Activated CD4-positive, CD25-positive, alpha-beta regulatory T cell treated with anti-CD3 and anti-CD28 coated beads, Interleukin-2, amount 50 U/mL, for 24 hours (primary cell): ENCODE data around the gene GOLGA6L22.
"Not testable (repeated sequence)": the region's sequence is repeated elsewhere in the genome, so short reads cannot be mapped to it uniquely, and the experiment has no call there.

Experiments used
- ATAC-seq, 2 donors: fragments of 150-1000 bp; cut with Tn5 transposase; one replicate each; pipeline ENCODE4 v1.10.0; 2021; ENCODE audit warnings: mild to moderate bottlenecking in 1 of 2, moderate library complexity in 1 of 2

Gene GOLGA6L22

DNA sequence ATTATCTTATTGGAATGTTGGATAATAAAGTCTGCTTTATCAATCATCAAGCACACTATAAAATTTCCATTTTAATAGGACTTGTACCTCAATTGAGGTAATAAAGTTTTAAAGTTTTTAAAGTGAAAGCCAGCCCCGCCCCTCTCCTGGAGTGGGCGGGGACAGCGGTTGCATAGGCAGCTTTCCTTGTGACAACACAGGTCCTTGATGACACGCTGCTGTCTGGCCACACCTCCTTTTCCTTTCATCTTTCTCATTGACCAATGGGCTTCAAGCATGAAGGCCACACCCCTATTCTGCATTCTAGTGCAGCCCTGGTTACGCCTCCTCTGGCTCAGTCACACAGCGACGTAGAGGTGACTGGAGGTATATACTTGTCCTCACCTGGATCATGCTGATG, at the start of gene GOLGA6L22:
GOLGA6L22 (plus strand) TSS at position 301 of the 400 bp plus-strand sequence; CDS start at position 392, 91 bp downstream.
- not testable (repeated sequence) for ATAC-seq

GRCh38 chr15:22417288-22417687, 41.4 kb upstream of the GOLGA6L22 start:
- not testable (repeated sequence) for ATAC-seq

- ATAC-seq, result not testable (repeated sequence)
Observed at GRCh38 chr15:22417795-22418194, 40.9 kb upstream of the GOLGA6L22 start.

- not testable (repeated sequence) for ATAC-seq
Observed at GRCh38 chr15:22418212-22418611, 40.5 kb upstream of the GOLGA6L22 start.

DNA sequence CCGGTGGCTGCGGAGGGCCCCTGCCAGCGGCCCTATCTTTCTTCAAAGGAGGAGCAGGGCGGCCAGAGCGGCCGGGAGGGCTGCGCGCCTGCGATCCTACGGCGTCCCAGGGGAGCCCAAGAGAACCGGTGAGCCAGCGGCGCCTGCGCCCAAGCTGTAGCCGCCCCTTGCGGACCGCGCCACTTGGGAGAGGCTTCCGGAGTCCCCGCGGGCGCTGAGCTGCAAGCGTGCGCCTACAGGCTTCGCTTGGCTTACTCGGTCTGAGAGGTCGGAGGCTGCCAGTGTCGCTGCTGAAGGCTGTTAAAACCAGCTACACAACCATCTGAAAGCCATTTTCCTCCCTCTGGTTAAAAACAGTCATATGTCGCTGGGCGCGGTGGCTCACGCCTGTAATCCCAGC, 40.0 kb upstream of the GOLGA6L22 start:
- not testable (repeated sequence) for ATAC-seq

DNA sequence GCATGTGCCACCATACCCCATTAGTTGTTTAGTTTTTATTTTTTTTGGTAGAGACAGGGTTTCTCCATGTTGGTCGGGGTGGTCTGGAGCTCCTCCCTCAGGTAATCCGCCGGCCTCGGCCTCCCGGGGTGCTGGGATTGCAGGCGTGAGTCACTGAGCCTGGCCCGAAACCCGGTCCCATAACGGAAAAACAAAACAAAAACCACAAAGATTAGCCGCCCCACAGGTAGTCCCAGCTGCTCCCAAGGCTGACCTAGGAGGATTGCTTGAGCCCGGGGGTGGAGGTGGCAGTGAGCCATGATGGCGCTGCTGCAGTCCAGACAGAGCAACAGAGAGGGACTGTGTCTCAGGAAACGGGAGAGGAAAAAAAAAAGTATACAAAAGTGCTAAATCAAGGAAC, 38.4 kb upstream of the GOLGA6L22 start:
- ATAC-seq, result not testable (repeated sequence)

DNA sequence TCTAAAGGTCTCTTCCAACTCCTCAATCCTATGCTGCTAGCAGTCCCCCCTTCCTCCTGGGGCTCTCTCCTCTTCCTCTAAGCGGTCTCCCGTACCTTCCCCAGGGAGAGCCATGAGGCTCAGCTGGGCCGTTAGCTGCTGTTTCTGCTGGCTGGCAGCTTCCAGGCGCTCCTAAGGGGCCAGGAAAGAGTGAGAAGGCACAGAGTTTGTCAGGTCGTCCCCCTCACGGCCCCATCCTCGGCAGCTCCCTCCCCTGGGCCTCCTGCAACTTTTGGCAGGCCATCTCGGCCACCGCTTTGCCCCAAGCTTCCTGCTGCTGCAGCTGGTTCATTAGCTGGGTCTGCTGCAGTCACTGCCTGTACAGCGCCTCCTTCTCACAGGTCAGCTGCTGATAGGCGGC, 29.3 kb upstream of the GOLGA6L22 start:
- ATAC-seq, result not testable (repeated sequence)

DNA sequence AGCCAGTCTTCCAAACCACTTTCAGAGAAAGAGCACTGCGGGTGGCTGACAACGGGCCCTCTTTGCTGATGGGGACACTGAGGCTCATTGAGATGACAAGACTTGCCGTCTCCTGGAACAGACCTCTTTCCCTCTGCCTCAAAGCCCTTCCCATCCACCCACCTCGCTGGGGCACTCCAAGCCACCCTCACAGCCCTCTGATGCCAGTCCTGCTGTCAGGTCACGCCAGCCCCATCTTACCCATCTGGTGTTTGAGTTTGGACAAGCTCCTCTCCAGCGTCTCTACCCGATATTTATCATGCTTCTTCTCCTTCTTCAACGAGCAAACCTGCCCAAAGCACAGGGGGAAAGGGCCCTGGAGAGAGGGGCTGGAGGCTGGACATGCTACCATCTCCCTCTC, 27.0 kb upstream of the GOLGA6L22 start:
- not testable (repeated sequence) for ATAC-seq

- not testable (repeated sequence) for ATAC-seq
Observed at GRCh38 chr15:22494490-22495113, 35.9 kb downstream of the GOLGA6L22 start.

- not testable (repeated sequence) for ATAC-seq
Observed at GRCh38 chr15:22497200-22497599, 38.5 kb downstream of the GOLGA6L22 start.

DNA sequence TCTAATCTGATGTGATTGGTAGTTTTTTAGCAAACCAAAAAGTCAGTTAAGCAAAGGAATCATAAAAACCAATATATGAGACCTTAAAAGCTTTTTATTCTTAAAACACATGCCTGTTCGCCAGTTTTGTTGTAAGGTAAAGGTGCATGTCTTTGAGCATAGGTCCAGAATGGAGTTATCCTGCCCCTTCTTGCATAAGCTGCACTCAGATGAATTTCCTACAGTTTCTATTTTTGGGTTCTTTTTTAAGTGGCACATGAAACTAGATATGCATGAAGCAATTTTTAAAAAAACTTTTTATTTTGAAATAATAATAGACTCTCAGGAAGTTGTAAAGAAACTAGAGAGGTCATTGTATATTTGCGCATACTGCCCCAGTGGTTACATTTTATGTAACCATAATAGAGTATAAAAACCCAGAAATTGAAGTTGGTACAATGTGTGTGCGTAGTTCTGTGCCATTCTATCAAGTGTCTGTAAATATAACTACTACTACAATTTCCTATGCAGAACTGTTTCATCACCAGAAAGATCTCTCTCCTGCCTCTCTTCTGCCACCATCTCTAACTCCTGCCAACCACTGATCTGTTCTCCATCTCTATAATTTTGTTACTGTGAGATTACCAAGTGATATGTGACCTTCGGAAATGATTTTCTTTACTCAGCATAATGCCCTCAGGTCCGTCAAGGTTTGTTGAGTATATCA, 39.7 kb downstream of the GOLGA6L22 start:
- not testable (repeated sequence) for ATAC-seq

DNA sequence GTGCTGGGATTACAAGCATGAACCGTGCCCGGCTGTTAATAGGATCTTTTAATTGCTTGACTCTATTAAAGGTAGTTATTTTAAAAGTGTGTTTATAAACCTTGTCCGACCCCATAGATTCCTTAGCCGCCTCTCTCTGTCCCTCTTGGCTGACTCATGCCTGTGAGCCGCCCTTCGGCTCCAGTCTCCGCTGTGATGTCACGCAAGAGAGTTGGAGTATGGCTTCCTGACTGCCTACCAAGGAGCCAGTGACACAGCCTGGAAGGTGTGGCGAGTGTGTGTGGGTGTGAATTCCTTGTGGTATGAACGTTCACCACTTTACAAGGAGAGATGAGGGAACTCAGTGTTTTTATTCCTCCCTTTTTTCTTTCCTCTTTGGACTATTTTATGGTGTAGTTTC, 43.6 kb downstream of the GOLGA6L22 start:
- ATAC-seq, result not testable (repeated sequence)

GRCh38 chr15:22506959-22507358, 48.3 kb downstream of the GOLGA6L22 start:
- not testable (repeated sequence) for ATAC-seq

DNA sequence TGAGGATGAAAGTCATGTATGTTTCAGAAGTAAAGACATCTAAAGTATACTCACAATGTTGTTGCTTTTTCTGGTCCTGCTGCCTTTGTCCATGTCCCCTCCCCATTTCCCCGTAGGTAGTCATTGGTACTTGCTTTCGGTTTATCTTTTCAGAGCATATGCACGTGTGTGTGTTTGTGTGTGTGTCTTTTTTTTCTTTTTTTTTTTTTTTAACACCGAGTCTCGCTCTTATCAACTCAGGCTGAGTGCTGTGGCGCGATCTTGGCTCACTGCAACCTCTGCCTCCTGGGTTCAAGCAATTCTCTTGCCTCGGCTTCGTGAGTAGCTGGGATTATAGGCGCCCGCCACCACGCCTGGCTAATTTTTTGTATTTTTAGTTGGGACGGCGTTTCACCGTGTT, 57.4 kb downstream of the GOLGA6L22 start:
- not testable (repeated sequence) for ATAC-seq
